Vagina (tissue), 2 donors: ENCODE measurements around the gene PCGF3. TPM values are rescaled to one million over a fixed set of nuclear protein-coding genes. Genes with fewer than 3 reads are reported as not detected.

ENCODE experiments used
- DNase-seq, 2 donors: peaks; one replicate each; pipeline ENCODE4 v3.0.0-alpha.2; 2017; ENCODE audit errors: extremely low spot score in 2 of 2
- H3K27ac ChIP-seq: fragments of 200-600 bp; sonication (generic); one replicate; pipeline ENCODE4 v1.5.1; 2019
- H3K27me3 ChIP-seq: fragments of 200-600 bp; sonication (generic); one replicate; pipeline ENCODE4 v1.5.1; 2019
- H3K36me3 ChIP-seq, 2 donors: fragments of 200-600 bp; sonication (generic); one replicate each; pipeline ENCODE4 v1.5.1; 2017 to 2019
- H3K4me1 ChIP-seq: fragments of 200-600 bp; sonication (generic); one replicate; pipeline ENCODE4 v1.5.1; 2019
- H3K4me3 ChIP-seq, 2 donors: fragments of 200-600 bp; sonication (generic); 1 replicate in 1 of 2; 2 replicates in 1 of 2; pipeline ENCODE4 v1.5.1; 2016 to 2019
- H3K9me3 ChIP-seq: fragments of 200-600 bp; sonication (generic); one replicate; pipeline ENCODE4 v1.5.1; 2019
- POLR2A ChIP-seq, 2 donors: fragments of 450-650 bp; IDR thresholded peaks; one replicate each; pipeline ENCODE4 v1.6.1; 2017; ENCODE audit warnings: antibody characterized with exemption in 2 of 2, mild to moderate bottlenecking in 2 of 2, moderate library complexity in 2 of 2
- POLR2AphosphoS5 ChIP-seq, 2 donors: sonication (generic); formaldehyde crosslinking; IDR thresholded peaks; one replicate each; pipeline ENCODE4 v1.9.0; 2017; ENCODE audit warnings: antibody characterized with exemption in 2 of 2, mild to moderate bottlenecking in 2 of 2, low read depth in 1 of 2; ENCODE audit not compliant: insufficient read depth in 1 of 2
- intact Hi-C: fragments of 100-400 bp; cut with DNase I; formaldehyde crosslinking; loops from one replicate; pipeline ENCODE4 v1.15.1; 2023
- total RNA-seq: library from RNA; depleted of rRNA; stranded (reverse); fragments of >200 nt; gene quantifications from one replicate; pipeline ENCODE4 v1.2.3, GENCODE V29; 2016
- TF ChIP-seq, protein P1 (sequence below), 3 experiments: fragments of 450-650 bp in 2 of 3; fragments of 200-600 bp in 1 of 3; sonication (generic) in 1 of 3; IDR thresholded peaks; one replicate each; pipeline ENCODE4 v1.5.1; 2017 to 2019; ENCODE audit warnings: antibody characterized with exemption in 3 of 3, mild to moderate bottlenecking in 2 of 3, moderate library complexity in 2 of 3

PCGF3 gene
- total RNA-seq, 1 donor from 2014 or later, result 64.8 TPM

GRCh38 chr4:671769-672168 is 33.9 kb upstream of the PCGF3 start:
- DNase-seq, result no peak
- no peak overlapping the region for H3K27ac ChIP-seq
- no peak for TF ChIP-seq POLR2AphosphoS5 (IDR thresholded peaks at IDR 0.05; ENCODE audit: insufficient read depth in 1 of 2, low read depth in 1 of 2)
- TF ChIP-seq POLR2A (IDR thresholded peaks at IDR 0.05), result no peak
- TF ChIP-seq, protein P1, sequence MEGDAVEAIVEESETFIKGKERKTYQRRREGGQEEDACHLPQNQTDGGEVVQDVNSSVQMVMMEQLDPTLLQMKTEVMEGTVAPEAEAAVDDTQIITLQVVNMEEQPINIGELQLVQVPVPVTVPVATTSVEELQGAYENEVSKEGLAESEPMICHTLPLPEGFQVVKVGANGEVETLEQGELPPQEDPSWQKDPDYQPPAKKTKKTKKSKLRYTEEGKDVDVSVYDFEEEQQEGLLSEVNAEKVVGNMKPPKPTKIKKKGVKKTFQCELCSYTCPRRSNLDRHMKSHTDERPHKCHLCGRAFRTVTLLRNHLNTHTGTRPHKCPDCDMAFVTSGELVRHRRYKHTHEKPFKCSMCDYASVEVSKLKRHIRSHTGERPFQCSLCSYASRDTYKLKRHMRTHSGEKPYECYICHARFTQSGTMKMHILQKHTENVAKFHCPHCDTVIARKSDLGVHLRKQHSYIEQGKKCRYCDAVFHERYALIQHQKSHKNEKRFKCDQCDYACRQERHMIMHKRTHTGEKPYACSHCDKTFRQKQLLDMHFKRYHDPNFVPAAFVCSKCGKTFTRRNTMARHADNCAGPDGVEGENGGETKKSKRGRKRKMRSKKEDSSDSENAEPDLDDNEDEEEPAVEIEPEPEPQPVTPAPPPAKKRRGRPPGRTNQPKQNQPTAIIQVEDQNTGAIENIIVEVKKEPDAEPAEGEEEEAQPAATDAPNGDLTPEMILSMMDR (IDR thresholded peaks at IDR 0.05), result no peak
- intact Hi-C loops, result loop anchor here (5.0 kb wide), 1 partner anchor 111 kb away; no protein-coding TSS in a partner anchor
- peaks cover 28% of the 10 kb centered on the region for H3K4me1 ChIP-seq
- no peaks in the 10 kb centered on the region for H3K27me3 ChIP-seq
- H3K9me3 ChIP-seq, result no peaks in the 10 kb centered on the region
- H3K4me3 ChIP-seq, result no peak overlapping the region
- H3K36me3 ChIP-seq, result peaks cover 0 to 23% of the 10 kb centered on the region in 2 donors

- DNase-seq, result peak in 1 of 2 donors; percentile 89
- Histone ChIP-seq H3K27ac (peak overlapping the region; percentile 37), H3K27me3 (no peaks in the 10 kb centered on the region), H3K4me1 (peaks cover 33% of the 10 kb centered on the region), H3K9me3 (no peaks in the 10 kb centered on the region), H3K36me3 (peaks cover 0 to 23% of the 10 kb centered on the region in 2 donors), H3K4me3 (peak overlapping the region; percentile 89 to 93)
- intact Hi-C loops, result loop anchor here (2.0 to 5.0 kb wide), 2 partner anchors 31 to 109 kb away; partner anchors contain the start of gene PCGF3
- TF ChIP-seq POLR2AphosphoS5 (IDR thresholded peaks at IDR 0.05; ENCODE audit: insufficient read depth in 1 of 2, low read depth in 1 of 2), result no peak
- TF ChIP-seq, protein P1 (IDR thresholded peaks at IDR 0.05), result no peak
- no peak for TF ChIP-seq POLR2A (IDR thresholded peaks at IDR 0.05)
These were observed 32.1 kb upstream of the PCGF3 start for GRCh38 chr4:673349-674091.

GRCh38 chr4:674172-675035 is 31.2 kb upstream of the PCGF3 start, which contains the start of the genes ATP5ME and MYL5:
ATP5ME (minus strand) TSS chr4:674276; CDS start chr4:674247, 29 bp downstream.
MYL5 (plus strand) TSS chr4:674542; CDS start chr4:678027, 3,485 bp downstream.
- Histone ChIP-seq H3K27me3 (no peaks in the 10 kb centered on the region), H3K4me1 (peaks cover 33% of the 10 kb centered on the region), H3K27ac (peak within 1 kb of the TSS; percentile 96), H3K9me3 (no peaks in the 10 kb centered on the region), H3K36me3 (peaks cover 0 to 23% of the 10 kb centered on the region in 2 donors), H3K4me3 (peak within 1 kb of the TSS; percentile 89 to 93)
- intact Hi-C loops, result loop anchor here (2.0 to 5.0 kb wide), 2 partner anchors 30 to 108 kb away; partner anchors contain the start of gene PCGF3
- peak in 1 of 2 donors; percentile 87 for TF ChIP-seq POLR2A (IDR thresholded peaks at IDR 0.05)
- TF ChIP-seq POLR2AphosphoS5 (IDR thresholded peaks at IDR 0.05; ENCODE audit: insufficient read depth in 1 of 2, low read depth in 1 of 2), result peak; percentile 73 to 95
- TF ChIP-seq, protein P1 (IDR thresholded peaks at IDR 0.05), result peak; percentile 67 to 80 (median 79)
- DNase-seq, result peak in 1 of 2 donors; percentile 97

- Histone ChIP-seq H3K27me3 (no peaks in the 10 kb centered on the region), H3K36me3 (peaks cover 0 to 23% of the 10 kb centered on the region in 2 donors), H3K27ac (peak overlapping the region; percentile 96), H3K9me3 (no peaks in the 10 kb centered on the region), H3K4me1 (peaks cover 39% of the 10 kb centered on the region), H3K4me3 (peak overlapping the region; percentile 89 to 93)
- no peak for DNase-seq
- intact Hi-C loops, result loop anchor here (2.0 kb wide), 1 partner anchor 30 kb away; the partner anchor contains the start of gene PCGF3
- TF ChIP-seq, protein P1 (IDR thresholded peaks at IDR 0.05), result no peak
- TF ChIP-seq POLR2A (IDR thresholded peaks at IDR 0.05) (no peak), POLR2AphosphoS5 (IDR thresholded peaks at IDR 0.05; ENCODE audit: insufficient read depth in 1 of 2, low read depth in 1 of 2) (no peak)
These were observed 30.4 kb upstream of the PCGF3 start for GRCh38 chr4:675036-675882.
